Superior temporal gyrus (tissue), 1 donor: ENCODE data around the gene MGP.

Source experiments
- DNase-seq: peaks from one replicate; pipeline ENCODE4 v3.0.0-alpha.2; 2016; ENCODE audit errors: extremely low spot score

MGP gene

DNA sequence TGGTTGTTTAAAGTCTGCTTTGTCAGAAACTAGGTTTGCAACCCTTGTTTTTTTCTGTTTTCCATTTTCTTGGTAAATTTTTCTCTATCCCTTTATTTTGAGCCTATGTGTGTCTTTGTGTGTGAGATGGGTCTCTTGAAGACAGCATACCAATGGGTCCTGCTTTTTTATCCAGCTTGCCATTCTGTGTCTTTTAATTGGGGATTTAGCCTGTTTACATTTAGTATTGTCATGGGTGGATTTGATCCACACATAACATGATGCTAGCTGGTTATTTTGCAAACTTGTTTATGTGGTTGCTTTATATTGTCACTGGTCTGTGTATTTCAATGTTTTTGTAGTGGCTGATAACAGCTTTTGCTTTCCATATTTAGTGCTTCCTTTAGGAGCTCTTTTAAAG is 25.2 kb downstream of the MGP start:
- DNase-seq: no peak

DNA sequence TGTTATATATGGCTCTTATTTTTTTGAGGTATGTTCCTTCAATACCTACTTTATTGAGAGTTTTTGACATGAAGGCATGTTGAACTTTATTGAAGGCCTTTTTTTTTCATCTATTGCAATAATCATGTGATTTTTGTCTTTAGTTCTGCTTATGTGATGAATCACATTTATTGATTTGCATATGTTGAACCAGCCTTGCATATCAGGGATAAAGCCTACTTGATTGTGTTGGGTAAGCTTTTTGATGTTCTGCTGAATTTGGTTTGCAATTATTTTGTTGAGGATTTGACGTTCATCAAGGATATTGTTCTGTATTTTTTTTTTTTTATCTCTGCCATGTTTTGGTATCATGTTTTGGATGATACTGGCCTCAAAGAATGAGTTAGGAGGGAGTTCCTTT is 27.1 kb downstream of the MGP start:
- no peak for DNase-seq

DNA sequence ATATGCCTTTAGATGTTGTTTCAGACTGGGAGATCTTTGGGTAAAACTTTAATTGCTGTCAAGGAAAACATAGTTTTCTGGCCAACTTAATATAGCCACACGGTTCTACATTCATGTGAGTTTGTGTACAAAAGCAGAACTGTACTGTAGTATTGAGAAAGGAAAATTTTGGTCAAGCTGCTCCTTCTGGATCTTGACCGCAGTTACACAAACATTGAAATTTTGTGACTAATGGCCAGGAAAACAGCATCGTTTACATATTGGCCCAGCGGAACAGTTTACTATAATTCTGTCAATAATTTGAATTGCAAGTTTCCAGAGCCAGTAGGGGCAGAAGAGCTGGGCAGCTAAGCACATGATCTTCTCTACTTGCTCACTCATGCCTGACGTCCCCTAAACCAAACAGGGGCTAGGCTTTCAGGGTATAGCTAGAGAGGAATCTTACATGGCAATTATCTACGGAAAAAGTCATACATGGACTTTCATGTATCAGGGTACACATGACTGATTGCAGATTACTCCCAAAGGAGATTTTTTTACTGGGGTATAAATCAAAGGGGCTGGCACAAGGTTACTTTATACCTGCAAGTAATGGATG is 31.0 kb downstream of the MGP start:
- DNase-seq: peak; percentile 1

DNA sequence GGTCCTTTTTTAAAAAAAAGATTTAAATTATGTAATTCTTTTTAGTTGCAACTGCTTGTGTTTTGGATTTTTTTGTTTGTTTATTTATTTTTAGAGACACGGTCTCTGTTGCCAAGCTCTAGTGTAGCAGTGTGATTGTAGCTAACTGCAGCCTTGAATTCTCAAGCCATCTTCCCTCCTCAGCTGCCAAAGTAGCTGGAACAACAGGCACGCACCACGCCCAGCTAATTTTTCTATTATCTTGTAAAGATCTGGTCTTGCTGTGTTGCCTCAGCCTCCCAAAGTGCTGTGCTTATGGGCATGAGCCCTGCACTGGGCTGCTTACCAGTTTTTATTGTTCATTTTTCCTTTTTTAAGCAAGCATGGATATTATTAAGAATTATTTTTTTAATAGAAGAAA is 31.7 kb downstream of the MGP start:
- DNase-seq: no peak

DNA sequence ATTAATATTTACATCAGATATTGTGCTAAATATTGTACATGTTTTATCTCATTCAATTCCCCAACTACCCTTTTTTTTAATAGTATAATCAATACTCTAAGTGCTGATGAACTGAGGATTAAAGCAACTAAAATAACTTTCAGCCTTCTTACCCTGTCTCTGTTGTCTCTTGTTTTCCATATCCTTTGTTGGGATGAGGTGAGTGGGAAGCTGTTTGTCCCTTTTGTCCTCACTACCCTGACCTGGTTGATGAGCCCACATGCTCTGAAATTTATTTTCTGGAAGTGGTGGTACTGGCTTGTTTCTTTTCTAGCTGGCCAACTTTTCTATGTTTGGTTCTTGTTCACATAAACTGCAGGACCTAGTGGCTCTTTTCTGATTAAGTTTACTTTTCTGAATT is 32.8 kb downstream of the MGP start:
- no peak for DNase-seq

- peak; percentile 3 for DNase-seq
These were observed 34.6 kb downstream of the MGP start for GRCh38 chr12:14850929-14851663.

DNA sequence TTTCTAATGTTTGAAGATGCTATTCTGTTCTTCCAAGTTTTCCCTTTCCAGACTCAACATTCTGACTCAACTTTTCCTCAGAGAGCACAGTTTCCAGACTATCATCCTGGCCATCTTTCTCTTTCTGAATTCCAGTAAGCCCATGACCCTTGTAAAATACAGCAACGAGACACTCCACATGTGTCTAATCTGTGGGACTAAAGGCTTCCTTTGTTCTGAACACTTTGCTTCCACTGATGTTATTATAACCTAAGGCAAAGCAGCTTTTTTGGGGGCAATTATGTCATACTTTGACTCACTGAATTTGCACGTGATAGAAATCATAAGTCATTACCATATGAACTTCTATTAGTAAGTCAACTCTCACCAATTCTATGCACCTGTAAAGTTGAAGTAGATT is 36.0 kb downstream of the MGP start:
- DNase-seq: no peak

DNA sequence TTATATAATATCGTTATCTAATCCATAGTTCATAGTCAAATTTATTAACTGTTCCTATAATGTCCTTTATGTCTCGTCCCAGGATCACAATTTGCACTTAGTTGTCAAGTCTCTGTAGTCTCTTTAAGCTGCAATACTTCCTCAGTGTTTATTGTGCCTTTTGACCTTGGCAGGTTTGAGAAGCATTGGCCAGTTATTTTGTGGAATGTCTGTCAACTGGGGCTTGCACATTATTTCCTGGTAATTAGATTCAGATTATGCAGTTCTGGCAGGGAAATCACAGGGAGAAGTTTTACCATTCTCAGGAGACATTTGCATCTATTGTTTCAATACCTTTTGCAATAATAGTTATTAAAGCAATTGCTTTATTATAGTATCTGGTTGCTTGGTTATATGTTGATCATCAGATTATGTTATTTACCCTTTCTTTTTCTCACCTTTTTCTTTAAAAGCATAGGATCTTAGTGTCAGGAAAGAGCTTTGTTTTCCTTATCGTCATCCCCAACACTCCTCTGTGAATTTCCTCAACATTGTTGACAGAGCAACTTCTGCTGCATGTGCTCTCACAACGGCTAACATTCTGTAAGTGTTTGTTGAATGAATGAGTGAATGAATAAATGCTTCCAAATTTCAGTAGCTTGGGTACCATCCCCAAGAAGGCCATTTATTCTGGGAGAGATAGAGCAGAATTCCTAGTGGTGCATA is 38.6 kb downstream of the MGP start:
- no peak for DNase-seq

GRCh38 chr12:14846042-14846587 is 39.5 kb downstream of the MGP start:
- no peak for DNase-seq

GRCh38 chr12:14845350-14845750 is 40.3 kb downstream of the MGP start:
- DNase-seq: peak; percentile 88

- DNase-seq: no peak
These were observed 41.3 kb downstream of the MGP start for GRCh38 chr12:14844401-14844800.

DNA sequence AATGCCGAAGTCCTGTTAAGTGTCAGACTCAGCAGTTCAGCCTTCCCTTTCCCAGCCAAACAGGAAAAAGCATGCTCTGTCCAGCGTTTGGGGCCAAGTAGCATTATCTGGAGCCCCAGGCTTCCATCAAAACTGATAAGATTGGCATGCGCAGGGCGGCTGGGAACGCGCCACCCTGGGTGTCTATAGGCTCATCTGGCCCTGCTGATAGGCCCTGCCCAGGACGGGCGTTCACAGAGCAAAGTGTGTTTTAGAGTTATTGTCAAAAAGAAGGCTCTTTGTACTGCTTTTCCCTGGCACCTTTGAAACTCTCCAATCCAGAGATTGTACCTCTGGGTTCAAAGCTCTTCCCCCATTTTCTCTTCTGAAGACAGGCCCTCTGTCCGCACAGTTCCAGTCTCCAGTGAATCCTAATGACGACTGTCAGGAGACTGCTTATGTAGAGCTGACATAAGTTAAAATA is 42.2 kb downstream of the MGP start, which contains the start of gene ART4:
Gene ART4, minus strand, starts transcription at position 102 of the 463 bp plus-strand sequence. CDS start 413 bp downstream, outside the sequence.
- no peak for DNase-seq

DNA sequence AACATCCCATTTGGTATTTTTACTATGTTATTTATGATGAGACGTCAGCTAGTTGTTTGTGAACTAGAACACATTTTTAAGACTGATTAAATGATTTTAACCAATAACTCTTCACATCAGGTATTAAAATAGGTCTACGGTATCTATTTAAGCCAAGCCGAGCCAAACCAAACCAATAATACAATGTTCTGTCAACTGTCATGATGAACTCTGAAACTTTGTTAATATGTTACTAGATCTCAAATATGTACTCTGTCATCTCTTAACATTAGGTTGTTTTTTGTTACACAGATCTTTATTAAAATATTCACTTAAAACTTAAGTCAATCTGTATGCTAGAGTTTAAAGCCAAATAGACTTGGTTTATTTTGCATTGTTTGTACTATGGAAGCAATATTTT is 43.3 kb downstream of the MGP start:
- DNase-seq: no peak

DNA sequence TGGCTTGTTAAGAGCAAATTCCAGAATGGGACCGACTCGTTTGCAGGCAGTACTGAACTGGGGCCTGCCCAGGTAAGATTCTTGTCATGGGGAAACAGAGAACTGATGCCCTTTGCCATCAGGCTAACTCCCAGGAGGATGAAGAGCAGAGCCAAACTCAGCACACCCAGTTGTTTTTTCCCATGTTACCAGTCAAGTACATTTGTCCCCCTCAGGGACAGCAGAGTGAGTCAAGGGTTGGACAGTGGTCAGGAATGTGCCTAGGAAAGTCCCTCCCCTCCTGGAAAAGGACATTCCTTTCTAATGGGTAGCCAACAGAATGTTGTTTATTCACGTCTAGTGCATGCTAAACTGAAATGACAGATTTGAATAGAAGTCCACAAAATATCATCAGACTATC is 43.9 kb downstream of the MGP start:
- DNase-seq: no peak

DNA sequence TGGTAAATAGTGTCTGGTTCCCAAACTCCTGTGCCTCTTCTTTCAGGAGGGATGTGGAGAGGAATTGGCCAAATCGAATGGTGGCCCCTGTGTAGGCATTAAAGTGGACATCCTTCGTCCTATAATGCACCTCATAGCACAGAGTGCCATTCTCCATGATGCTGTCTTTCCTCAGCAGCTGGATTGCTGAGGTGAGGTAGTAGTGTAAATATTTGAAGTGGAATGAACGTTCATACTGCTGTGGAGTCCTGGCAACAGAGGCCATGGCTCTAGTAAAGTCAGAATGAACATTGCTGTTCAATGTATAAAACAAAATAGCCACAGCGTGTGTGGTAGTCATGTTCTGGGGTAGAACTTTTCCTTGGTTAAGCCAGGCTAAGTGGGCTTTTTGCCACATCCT is 45.0 kb downstream of the MGP start:
- DNase-seq: no peak

DNA sequence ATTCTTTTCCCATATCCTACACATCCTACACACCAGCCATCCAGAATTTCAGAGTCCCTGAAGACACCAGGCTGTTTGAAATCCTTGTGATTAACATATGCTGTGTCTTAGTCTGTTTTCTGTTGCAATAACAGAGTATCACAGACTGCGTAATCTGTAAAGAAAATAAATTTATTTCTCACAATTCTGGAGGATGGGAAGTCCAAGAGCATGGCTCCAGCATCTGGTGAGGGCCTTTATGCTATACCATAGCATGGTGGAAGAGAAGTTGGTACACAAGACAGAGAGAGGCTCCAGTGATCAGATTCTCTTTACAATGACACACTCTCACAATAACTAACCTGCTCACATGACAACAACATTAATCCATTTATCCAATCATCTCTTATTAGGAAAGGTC is 46.4 kb downstream of the MGP start:
- no peak for DNase-seq

DNA sequence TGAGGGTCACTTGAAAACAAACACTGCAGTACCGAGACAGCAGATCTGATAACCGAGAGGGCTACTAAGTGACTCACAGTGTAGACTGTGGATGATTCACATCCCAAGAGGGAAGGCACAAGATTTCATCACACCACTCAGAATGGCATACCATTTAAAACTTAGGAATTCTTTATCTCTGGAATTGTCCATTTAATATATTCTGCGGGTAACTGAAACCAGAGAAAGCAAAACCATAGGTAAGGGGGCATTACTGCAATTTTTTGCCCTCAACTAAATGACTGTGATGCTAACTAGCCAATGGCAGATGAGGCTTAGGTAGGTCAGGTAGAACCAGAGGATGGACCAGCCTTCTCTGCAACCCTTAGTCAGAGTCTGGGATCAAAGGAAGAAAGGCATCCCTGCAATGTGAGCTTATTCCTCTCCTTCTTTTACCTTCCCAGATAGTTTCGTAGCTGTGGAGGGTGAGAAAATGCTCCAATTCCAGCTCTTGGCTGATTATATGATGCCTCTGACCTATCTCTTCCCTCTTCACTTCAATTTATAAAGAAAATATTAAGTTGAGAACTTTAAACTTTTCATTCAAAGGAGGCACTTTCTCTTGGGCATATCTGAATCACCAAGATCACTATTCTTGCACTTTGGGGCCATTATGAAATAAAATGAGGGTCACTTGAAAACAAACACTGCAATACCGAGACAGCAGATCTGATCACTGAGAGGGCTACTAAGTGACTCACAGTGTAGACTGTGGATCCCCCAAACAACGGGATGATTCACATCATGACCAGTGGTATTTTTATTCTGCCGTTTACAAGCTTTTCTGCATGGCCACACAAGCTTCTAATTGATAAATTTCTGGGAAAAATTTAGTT is 49.1 kb downstream of the MGP start:
- DNase-seq: no peak

GRCh38 chr12:14834509-14834908 is 51.1 kb downstream of the MGP start:
- no peak for DNase-seq

GRCh38 chr12:14833952-14834351 is 51.7 kb downstream of the MGP start:
- no peak for DNase-seq

GRCh38 chr12:14833336-14833735 is 52.3 kb downstream of the MGP start:
- DNase-seq: no peak
